Stimulated activated CD4-positive, alpha-beta T cell treated with anti-CD3 and anti-CD28 coated beads, Interleukin-2, amount 100 ng/mL, for 4 hours (primary cell): ENCODE measurements around the gene COPS6.

ENCODE experiments used
- DNase-seq: peaks from one replicate; pipeline ENCODE4 v3.0.0-alpha.2; 2020; ENCODE audit warnings: low read depth

COPS6 gene

DNA sequence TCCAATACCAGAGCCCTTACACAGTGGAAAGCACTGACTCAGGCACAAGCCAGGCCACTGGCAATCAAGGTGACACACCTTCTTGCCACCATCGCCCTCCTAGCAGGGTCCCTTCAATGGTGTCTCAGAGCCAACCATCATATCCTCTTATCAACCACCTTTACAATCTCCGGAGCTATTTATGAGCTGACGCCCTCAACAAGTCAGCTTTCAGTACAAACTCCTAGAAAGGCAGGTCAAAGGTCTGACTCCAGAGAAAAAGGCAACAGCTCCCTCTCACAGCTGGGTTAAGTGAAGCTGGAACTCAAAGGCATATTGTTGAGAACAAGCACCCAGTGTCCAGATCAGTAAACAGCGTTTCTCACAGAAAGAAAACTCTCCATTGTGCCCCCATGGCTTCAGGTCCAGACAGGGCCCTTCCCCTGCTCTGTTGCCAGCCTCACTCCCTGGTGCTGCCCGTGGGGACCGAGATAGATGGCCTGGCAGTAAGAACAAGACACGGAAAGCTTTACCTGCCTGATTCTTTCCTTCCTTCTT, 9.7 kb upstream of the COPS6 start:
- DNase-seq: no peak

DNA sequence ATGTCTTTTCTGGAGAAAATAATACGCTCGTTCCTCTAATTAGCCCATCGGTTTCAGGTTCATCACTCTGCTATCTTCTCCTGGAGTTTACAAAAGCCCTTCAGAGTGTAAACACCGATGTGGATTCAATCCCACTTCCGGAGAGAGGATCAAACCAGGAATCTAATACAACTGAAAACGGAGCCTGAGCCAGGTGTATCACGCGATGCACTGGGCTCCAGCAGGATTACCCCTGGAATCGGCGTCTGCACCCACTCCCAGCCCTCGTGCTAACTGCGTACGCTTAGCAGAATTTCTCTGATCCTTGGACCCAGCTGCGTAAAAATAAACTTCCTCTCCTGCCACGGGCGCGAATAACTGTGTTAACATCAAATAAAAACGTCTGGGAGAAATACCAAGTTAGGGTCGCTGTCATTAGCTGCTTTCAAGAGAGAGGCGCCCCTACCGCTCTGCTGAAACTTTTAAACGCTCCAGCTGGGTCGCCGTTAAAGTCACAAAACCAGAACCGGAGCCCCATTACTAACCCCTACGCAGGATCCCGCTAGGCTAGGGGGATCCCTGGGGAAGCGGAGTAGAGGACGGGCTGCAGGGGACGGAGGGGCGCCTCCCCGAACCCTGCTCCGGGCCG, 7.7 kb upstream of the COPS6 start:
- DNase-seq: no peak

DNA sequence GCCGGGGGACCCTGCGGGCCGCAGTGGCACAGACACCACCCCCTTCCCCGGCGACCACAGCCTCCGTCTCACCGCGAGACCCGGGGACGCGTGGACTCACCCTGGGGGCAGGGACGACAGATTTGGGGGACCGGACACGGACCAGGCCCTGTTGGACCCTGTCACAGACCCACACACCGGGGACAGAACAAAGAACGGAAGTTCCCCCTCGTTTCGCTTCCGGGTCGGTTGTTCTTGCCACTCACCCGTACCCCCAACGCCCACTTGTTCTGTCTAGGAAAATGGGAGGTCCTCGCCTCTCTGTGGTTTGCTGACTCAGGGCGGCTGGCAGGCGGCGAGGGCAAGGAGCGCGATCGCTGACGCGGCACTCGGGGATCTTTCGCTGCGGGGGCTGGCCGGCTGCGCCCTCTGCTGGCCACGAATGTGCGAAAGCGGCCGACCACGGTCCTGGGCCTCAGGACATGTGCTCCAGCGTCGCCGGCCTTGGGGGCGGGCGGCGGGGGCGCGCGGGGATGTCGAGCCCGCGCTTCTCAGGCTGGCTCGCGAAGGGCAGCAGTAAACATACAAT, 7.2 kb upstream of the COPS6 start, which contains the start of gene ZNF3:
ZNF3 (minus strand) TSS at position 189 of the 568 bp plus-strand sequence. CDS start 4,366 bp downstream, outside the sequence.
- DNase-seq: peak; percentile 98

DNA sequence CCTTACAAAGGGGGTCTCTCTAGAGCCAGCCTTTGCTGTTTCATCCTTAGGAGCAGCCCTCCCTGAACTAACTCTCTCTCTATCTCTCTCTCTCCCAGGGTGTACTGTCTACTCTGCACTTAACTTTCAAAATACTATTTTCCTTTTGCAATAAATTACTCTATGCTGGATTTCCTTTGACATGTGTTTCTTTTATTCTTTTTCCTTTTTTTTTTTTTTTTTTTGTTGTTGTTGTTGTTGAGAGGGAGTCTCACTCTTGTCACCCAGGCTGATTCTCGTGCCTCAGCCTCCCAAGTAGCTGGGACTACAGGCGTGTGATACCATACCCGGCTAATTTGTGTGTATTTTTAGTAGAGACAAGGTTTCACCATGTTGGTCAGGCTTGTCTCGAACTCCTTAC, 5.8 kb upstream of the COPS6 start:
- DNase-seq: no peak

DNA sequence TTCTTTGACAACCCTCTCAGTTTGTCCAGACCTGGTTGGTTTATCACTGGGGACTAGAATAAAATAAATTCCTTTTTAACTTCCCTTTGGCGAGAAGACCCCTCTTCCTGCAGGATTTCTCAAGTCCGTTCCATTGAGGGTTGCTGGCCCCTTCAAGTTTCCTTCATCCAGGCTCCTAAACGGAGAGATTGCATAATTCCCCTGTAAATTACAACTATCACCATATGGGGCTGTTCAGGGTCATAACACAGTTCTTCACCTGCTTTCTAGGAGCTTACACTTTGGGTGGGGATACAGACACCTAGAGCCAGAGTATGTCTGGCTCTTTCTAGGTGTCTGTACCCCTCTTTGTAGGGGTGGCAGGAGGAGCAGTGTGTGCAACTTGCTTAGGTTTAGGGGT, 3.3 kb upstream of the COPS6 start:
- DNase-seq: no peak

DNA sequence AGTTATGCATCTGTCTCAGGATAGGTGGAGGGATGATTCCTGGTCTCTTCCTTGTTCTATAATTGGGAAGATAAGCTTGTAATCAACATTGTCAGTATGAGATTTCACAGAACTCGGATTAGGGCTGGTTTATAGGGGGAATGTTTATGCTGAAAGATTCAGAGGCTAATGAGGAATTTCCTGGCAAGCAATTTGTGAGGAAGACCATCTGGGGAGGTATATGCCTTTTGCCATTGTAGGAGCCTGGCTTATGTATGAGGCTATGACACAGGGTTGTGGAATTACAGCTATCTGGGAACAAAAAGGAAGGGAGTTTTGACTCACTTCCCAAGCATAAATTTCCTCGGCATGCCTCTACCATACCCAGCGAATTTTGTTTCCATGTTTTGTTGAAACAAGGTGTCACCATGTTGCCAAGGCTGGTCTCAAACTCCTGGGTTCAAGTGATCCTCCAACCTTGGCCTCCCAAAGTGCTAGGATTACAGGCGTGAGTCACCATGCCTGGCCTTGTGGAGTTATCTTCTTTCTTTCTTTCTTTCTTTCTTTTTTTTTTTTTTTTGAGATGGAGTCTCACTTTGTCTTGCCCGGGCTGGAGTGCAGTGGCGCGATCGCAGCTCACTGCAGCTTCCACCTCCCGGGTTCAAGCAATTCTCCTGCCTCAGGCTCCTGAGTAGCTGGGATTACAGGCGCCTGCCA, 1.6 kb upstream of the COPS6 start:
- DNase-seq: no peak

DNA sequence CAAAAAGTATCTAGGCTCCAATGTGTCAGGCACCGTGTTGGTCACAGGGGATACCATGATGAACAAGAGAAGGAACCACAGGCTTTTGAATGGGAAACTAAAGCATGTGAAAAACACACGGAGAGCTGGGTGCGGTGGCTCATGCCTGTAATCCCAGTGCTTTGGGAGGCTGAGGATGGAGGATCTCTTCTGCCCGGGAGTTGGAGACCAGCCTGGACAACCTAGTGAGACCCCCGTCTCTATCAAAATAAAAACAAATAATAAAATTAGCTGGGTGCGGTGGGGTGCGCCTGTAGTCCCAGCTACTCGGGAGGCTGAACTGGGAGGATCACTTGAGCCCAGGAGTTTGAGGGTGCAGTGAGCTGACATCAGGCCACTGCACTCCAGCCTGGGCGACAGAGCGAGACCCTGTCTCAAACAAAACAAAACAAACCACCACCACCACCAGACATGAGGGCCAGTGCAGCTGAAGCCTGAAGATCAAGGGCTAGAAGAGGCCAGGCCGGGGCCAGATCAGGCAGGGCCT, 611 bp upstream of the COPS6 start:
- no peak for DNase-seq

DNA sequence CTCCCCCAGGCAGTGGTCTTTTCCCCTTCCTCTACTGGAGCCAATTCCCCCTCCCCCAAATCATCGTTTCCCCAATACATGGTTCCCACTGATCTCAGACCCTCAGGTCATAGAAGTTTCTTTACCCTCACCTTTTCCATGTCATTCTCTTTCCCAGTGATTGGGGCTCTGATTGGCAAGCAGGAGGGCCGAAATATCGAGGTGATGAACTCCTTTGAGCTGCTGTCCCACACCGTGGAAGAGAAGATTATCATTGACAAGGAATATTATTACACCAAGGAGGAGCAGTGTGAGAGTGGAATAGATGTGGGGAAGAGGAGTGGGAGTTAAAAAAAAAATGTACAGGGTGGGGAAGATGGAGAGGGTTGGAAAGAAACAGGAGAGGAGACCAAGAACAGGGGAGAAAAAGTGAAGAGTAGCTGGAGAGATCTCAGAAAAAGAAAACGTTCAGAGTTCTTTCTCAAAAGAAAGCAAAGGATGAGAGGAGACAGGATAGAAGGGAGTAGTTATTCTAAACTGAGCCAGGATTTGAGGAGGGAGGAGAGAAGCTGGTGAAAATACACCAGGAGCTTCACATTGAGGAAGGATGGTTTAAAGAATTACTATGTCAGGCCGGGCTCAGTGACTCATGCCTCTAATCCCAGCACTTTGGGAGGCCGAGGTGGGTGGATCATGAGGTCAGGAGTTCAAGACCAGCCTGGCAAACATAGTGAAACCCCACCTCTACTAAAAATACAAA, 858 bp downstream of the COPS6 start:
- DNase-seq: no peak

DNA sequence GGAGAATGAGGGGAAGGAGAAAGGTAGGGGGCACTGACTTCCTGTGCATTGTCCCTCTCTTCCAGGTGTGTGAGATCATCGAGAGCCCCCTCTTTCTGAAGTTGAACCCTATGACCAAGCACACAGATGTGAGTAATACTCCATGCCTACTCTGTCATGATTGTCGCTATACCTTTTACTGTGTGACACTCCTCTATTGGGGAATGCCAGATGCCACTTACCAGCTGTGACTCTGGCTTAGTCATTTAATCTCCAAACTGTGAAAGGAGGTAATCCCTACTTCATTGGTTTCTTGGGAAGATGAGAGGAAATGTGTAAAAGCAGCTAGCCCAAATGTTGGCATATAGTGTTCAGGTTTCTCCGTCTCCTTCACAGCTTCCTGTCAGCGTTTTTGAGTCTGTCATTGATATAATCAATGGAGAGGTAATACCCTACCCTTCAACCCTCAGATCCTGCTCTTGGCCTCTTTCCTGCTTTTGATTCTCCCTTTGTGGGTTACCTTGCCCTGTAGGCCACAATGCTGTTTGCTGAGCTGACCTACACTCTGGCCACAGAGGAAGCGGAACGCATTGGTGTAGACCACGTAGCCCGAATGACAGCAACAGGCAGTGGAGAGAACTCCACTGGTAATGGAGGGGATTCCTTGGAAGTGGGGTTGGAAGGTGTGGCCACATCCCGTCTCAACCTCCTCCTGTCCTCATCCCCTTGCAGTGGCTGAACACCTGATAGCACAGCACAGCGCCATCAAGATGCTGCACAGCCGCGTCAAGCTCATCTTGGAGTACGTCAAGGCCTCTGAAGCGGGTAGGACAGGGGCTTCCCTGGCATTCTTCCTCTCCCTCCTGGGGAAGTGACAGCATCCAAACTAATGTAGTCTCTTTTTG, 2.0 kb downstream of the COPS6 start:
- DNase-seq: no peak

DNA sequence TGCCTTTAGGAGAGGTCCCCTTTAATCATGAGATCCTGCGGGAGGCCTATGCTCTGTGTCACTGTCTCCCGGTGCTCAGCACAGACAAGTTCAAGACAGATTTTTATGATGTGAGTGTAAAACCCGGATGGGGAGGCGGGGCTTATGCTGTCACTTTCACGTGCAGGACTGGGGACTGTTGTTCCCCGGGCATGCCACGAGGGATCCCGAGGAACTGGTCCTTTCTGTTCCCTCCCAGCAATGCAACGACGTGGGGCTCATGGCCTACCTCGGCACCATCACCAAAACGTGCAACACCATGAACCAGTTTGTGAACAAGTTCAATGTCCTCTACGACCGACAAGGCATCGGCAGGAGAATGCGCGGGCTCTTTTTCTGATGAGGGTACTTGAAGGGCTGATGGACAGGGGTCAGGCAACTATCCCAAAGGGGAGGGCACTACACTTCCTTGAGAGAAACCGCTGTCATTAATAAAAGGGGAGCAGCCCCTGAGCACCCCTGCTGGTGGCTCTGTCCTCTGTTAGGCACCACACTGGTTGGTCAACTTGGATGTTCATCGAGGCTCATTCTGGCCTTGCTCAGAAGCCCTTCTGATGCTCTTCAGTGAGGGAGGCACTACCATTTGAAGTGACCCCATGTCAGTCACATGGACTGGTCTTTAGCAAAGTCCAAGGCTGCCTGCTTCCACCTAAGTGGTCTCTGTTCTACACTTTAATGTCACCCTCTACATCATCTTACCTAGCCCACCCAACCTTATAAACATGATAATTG, 2.8 kb downstream of the COPS6 start:
- no peak for DNase-seq

DNA sequence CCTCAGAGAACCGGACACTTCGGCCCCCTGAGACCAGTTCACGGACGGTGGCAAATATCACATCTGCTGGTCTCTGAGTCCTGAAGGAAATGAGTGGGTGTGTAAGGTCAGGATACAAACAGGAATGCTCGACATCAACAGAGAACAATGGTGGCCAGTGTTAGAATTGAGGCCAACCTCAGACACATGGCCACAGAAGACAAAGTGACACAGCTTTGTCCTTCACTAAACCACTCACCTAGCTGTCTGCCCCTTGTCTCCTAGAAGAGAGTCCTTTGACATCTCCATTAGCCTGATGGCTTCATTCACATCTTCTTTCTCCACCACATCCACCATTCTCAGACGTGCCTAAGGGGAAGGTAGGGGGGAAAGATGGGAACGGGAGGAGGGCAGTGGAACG, 4.3 kb downstream of the COPS6 start:
- no peak for DNase-seq

DNA sequence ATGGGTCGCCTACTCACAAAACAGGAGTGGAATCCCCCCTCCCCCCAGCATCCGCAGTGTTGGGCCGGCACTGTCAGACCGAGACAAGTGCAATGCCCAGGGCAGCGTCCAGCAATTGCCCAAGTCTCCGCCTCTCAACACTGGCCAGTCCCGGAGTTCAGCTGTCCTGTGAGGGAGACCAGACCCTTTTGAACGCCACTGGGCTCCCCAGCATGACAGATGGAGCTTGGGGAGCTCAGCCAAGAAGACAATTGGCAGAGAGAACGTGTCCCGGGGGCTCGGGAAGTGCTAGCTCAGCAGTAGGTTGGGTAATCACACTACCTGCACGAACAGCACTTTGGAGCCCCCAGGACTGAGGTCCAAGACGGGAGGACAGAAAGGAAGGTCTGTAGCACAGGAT, 4.7 kb downstream of the COPS6 start:
- no peak for DNase-seq

DNA sequence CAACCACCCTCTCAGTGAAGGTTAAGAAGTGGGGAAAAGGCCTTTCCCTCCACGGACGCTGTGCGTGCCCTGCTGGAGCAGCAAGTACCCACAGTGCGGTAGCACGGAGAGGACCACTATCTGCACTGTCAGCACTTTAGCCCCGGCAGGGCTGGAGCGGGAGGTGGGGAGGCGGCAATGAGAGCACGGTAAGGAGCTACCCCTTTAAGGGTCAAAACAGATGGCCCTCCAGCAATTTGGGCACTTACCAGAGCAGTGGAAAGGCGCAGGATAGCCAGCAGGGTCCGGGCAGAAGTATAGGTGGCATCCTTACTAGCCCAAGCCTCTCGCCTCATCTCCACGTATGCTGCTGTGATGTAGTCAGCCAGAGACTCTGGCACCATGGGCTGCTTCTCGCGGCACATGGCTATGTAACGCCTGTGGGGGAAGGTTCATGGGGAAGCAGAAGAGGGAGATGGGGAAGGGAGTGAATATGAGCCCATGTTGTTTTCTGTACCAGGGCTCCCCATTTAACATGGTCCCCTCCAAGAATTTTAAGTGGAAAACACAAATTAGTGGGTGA, 5.2 kb downstream of the COPS6 start:
- DNase-seq: no peak

DNA sequence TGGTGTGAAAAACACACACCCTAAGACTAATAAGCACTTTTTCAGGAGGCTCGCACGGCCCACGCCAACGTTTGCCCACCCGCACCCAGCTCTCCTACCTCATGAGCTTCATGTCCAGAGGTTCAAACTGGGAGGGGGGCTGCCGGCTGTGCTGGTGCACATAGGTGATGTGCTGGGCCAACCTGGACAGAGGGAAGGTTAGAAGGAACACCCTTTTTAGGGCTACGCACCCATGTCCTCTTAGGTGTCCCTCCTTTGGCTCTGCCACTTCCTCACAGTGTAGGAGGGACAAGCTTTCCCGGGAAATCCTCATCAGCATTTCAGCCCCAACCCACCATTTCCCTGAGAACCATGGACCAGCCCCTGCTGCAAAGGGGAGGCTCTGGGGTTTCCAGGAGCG, 6.5 kb downstream of the COPS6 start:
- DNase-seq: no peak

DNA sequence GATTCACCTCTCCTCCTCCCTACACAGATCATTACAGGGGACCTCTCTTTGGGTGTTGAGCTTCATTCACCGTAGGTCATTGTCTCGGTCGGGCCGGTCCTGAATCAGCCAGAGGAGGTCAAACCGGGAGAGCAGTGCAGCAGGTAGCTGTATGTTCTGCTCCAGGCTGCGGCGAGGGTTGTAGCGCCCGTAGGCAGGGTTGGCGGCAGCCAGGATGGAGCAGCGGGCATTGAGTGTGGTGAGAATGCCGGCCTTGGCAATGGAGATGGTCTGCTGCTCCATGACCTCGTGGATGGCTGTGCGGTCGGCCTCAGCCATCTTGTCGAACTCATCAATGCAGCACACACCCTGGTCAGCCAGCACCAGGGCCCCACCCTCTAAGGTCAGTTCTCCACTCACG, 6.9 kb downstream of the COPS6 start:
- no peak for DNase-seq

DNA sequence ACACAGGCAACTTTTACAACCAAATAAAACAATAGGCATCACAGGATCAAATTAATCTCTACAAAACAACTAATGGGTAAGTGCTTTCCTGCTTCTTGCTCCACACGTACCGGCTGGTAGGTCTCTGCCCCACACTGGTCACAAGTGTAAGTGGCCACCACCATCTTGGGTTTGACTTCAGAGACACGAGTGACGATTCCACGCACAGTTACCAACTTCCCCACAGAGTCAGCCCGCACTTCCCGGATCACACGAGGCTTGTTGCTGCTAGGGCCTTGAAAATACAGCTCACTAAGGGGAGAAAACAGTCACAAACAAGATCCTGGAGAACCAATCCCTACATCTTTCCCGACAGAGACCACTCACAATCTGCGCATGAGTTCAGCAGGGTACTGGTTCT, 10.1 kb downstream of the COPS6 start:
- no peak for DNase-seq

DNA sequence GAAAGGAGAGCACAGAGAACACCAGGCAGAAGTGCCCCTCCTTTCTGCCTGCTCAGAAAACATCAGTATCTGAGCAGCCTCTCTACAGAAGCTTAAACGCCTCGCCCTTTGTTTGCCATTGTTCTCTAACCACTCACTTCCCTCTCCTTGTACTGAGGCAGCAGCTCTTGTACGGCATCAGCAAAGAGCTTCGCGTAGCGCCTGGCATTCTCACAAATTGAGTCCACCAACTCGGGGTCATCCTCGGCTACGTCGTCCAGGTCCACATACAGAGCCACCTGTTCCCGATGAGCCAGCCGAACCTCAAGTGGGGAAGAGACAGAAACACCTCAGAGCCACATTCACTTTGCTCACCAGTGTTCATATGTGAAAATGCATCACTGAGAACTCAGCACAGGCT, 10.7 kb downstream of the COPS6 start:
- DNase-seq: no peak

DNA sequence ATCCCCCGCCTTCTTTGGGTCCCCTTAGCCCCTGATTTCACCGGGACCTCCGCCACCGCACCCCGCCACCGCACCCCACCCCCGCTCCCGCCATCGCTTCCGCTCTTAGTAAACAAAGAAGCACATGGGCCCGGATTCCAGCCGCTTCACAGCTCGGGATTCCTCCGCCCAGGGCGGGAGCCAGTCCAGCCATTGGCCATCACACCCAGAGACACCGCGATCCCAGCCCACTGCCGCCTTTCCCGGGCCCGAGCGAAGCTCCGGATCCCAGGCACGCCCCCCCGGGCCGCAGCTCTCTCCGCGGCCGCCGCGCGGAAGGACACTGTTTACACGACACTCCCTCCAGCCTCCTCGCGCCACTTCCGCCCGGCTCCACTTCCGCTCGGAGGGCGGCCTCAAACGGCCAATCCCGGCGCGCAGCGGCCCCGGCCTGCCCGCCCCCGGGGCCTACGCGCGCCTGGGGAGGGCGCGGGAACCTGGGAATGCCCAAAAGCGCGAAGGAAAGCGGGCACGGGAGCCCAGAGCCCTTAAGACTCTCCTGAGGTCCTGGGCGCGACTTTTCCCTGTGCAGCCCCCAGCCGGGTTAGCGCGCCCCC, 11.7 kb downstream of the COPS6 start:
- DNase-seq: peak; percentile 79

DNA sequence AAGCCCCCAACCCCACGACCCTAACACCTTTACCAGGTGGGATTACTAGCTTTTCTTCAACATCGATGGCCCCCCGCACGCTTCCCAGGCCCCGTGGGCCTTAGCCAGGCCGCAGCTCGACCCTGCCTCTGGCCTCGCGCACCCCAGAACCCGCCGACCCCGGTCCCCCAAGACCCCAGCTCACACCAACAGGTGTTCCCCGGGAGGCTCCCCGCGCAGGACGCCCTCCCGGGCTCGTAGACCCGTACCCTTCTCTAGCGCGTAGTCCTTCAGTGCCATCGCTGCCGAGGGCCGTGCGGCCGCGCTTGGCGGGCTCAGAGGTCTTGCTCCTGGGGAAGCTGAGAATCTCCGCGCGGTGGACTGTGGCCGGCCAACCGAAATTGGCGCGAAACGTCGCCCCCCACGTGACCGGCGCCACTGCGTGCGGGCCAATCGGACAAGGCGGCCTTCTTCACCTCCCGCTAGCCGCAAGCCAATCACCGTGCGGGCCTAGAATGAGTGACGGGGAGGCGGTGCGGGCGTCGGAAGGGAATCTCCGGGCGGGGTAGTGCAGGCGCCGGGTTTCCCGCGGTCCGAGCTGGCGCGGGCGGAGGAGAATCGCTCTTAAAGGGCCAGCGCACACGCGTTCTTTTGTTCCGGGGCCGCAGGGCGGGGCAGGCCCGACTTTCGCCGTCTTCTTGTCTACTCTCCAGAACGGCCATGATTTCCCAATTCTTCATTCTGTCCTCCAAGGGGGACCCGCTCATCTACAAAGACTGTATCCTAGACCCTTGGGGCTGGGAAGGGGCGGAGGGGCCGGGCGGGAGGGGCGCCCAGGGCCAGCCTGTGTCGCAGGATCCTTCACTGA, 12.5 kb downstream of the COPS6 start, which contains the start of the genes AP4M1 and MCM7:
AP4M1 (plus strand) TSS at position 628 of the 847 bp plus-strand sequence; CDS start at position 700, 72 bp downstream.
MCM7 (minus strand) TSS at position 382 of the 847 bp plus-strand sequence; CDS start at position 279, 103 bp downstream.
- DNase-seq: peak; percentile 91
